Testis (tissue), 2 donors: Measurements from ENCODE around the gene TMEM45B.

ENCODE experiments used
- CTCF ChIP-seq, 3 experiments: fragments of 450-650 bp in 2 of 3; fragments of 200-600 bp in 1 of 3; sonication (generic) in 1 of 3; IDR thresholded peaks; one replicate each; pipeline ENCODE4 v1.5.1; 2016 to 2019; ENCODE audit warnings: antibody characterized with exemption in 3 of 3, mild to moderate bottlenecking in 2 of 3, moderate library complexity in 1 of 3
- POLR2A ChIP-seq: fragments of 450-650 bp; IDR thresholded peaks from one replicate; pipeline ENCODE4 v1.6.1; 2017; ENCODE audit warnings: antibody characterized with exemption, mild to moderate bottlenecking, moderate library complexity

- no peak for TF ChIP-seq CTCF (IDR thresholded peaks at IDR 0.05)
- TF ChIP-seq POLR2A = no peak
Measured at GRCh38 chr11:129787532-129788155, 28.0 kb upstream of the TMEM45B start.
